Naive thymus-derived CD4-positive, alpha-beta T cell (primary cell): ENCODE results near the gene PIGQ. TPM values are rescaled to one million over a fixed set of nuclear protein-coding genes. Genes with fewer than 3 reads are reported as not detected.

Source experiments
- ATAC-seq: fragments of 150-1000 bp; cut with Tn5 transposase; 2 replicates; pipeline ENCODE4 v1.10.0; 2021; ENCODE audit warnings: mild to moderate bottlenecking, moderate library complexity
- CTCF ChIA-PET: fragments of 350-600 bp; sonication (Branson Sonifier 250); formaldehyde crosslinking; loops from one replicate; lab custom pipeline; 2021; ENCODE audit warnings: antibody characterized with exemption; lab: Charles Lee
- POLR2A ChIA-PET: fragments of 350-600 bp; sonication (Branson Sonifier 250); formaldehyde crosslinking; loops from one replicate; lab custom pipeline; 2021; ENCODE audit warnings: antibody characterized with exemption, inconsistent platforms; lab: Charles Lee
- DNase-seq, 9 donors: peaks; one replicate each; pipeline versions ENCODE4 v3.0.0 to v3.0.0-alpha.2; 2020 to 2022; ENCODE audit warnings: mixed read lengths in 1 of 9
- H3K27ac ChIP-seq: one replicate; pipeline ENCODE4 v1.7.0; 2013; ENCODE audit warnings: mild to moderate bottlenecking, low read depth, low read length, moderate library complexity
- H3K27me3 ChIP-seq, 2 donors: one replicate each; pipeline ENCODE4 v1.7.0; 2013; ENCODE audit warnings: low read length in 2 of 2, mild to moderate bottlenecking in 2 of 2, moderate library complexity in 2 of 2; ENCODE audit not compliant: control insufficient read depth in 2 of 2, insufficient read depth in 2 of 2
- H3K36me3 ChIP-seq, 3 experiments: 1 replicate in 2 of 3; 2 replicates in 1 of 3; pipeline ENCODE4 v1.7.0; 2013; ENCODE audit warnings: low read length in 3 of 3, mild to moderate bottlenecking in 3 of 3, moderate library complexity in 1 of 3; ENCODE audit not compliant: insufficient read depth in 3 of 3, control insufficient read depth in 2 of 3
- H3K4me1 ChIP-seq, 2 donors: one replicate each; pipeline ENCODE4 v1.7.0; 2013; ENCODE audit warnings: low read length in 2 of 2, mild to moderate bottlenecking in 2 of 2, moderate library complexity in 1 of 2; ENCODE audit not compliant: control insufficient read depth in 2 of 2, insufficient read depth in 2 of 2
- H3K4me3 ChIP-seq: 2 replicates; pipeline ENCODE4 v1.7.0; 2013; ENCODE audit warnings: mild to moderate bottlenecking, low read length
- H3K9me3 ChIP-seq, 3 experiments: 1 replicate in 2 of 3; 2 replicates in 1 of 3; pipeline ENCODE4 v1.7.0; 2013; ENCODE audit warnings: low read length in 3 of 3; ENCODE audit not compliant: control insufficient read depth in 2 of 3
- H3K27ac Mint-ChIP-seq, 9 donors: one replicate each; pipeline ENCODE4 v1.8.0; 2020 to 2022; ENCODE audit warnings: mixed read lengths in 9 of 9, mild to moderate bottlenecking in 8 of 9, moderate library complexity in 5 of 9, inconsistent platforms in 2 of 9
- H3K27me3 Mint-ChIP-seq, 5 donors: one replicate each; pipeline ENCODE4 v1.8.0; 2021 to 2022; ENCODE audit warnings: mixed read lengths in 5 of 5, mild to moderate bottlenecking in 1 of 5
- H3K36me3 Mint-ChIP-seq, 5 donors: one replicate each; pipeline ENCODE4 v1.8.0; 2020 to 2022; ENCODE audit warnings: mixed read lengths in 5 of 5, mild to moderate bottlenecking in 3 of 5, inconsistent platforms in 1 of 5
- H3K4me1 Mint-ChIP-seq, 7 donors: one replicate each; pipeline ENCODE4 v1.8.0; 2020 to 2022; ENCODE audit warnings: mixed read lengths in 7 of 7, mild to moderate bottlenecking in 3 of 7, inconsistent platforms in 1 of 7
- H3K4me3 Mint-ChIP-seq, 10 donors: one replicate each; pipeline ENCODE4 v1.8.0; 2020 to 2022; ENCODE audit warnings: mild to moderate bottlenecking in 10 of 10, mixed read lengths in 10 of 10, moderate library complexity in 6 of 10, inconsistent platforms in 2 of 10
- H3K9me3 Mint-ChIP-seq, 11 donors: one replicate each; pipeline ENCODE4 v1.8.0; 2020 to 2022; ENCODE audit warnings: mixed read lengths in 11 of 11, mild to moderate bottlenecking in 4 of 11, inconsistent platforms in 1 of 11, moderate library complexity in 1 of 11
- intact Hi-C, 2 donors: fragments of 100-400 bp; cut with micrococcal nuclease; formaldehyde crosslinking; loops; one replicate each; pipeline ENCODE4 v1.15.1; 2023
- polyA plus RNA-seq, 2 donors: library from polyadenylated mRNA; unstranded; fragments of 300-500 nt; fragmentation: Illumina TruSeq; gene quantifications; one replicate each; pipeline ENCODE4 v1.2.3, GENCODE V29; 2021
- total RNA-seq, 6 experiments: library from RNA in 5 of 6; stranded (reverse) in 5 of 6; gene quantifications; 1 replicate in 5 of 6; 2 replicates in 1 of 6; pipeline ENCODE4 v1.2.3 and lab custom pipeline; 2021 to 2026

Gene PIGQ
- total and polyA plus RNA-seq, 7 experiments from 2014 or later: 12.3 to 63.0 (median 43.4) TPM

- peaks cover 15 to 26% (median 23%) of the 10 kb centered on the region in 7 donors for H3K4me1 Mint-ChIP-seq
- POLR2A ChIA-PET: interaction anchor here (0.6 to 1.9 kb wide), 4 partner anchors 17 to 51 kb away, joined by 3 to 5 read pairs (median 3); partner anchors contain the start of gene RAB40C
- no peaks in the 10 kb centered on the region for H3K36me3 Mint-ChIP-seq
- Histone ChIP-seq H3K27me3 (no peaks in the 10 kb centered on the region), H3K4me3 (no peak overlapping the region), H3K9me3 (no peaks in the 10 kb centered on the region), H3K36me3 (peaks cover 0 to 30% (median 0%) of the 10 kb centered on the region in 3 experiments), H3K27ac (no peak overlapping the region), H3K4me1 (peaks cover 8 to 13% of the 10 kb centered on the region in 2 donors)
- CTCF ChIA-PET: interaction anchor here (0.6 kb wide), 1 partner anchor 53 kb away, joined by 4 read pairs; no protein-coding TSS in a partner anchor
- H3K27me3 Mint-ChIP-seq: no peaks in the 10 kb centered on the region
- DNase-seq (no peak), ATAC-seq (no peak)
- H3K9me3 Mint-ChIP-seq: peaks cover 0 to 4% (median 0%) of the 10 kb centered on the region in 11 donors
- intact Hi-C loops: no loop called here
- H3K27ac Mint-ChIP-seq: no peak overlapping the region
- no peak overlapping the region for H3K4me3 Mint-ChIP-seq
Measured at GRCh38 chr16:572865-573650, 3.3 kb downstream of the PIGQ start.

- H3K27me3 ChIP-seq: no peaks in the 10 kb centered on the region
- CTCF ChIA-PET: no interaction called here
- peaks cover 2 to 3% of the 10 kb centered on the region in 2 donors for H3K4me1 ChIP-seq
- POLR2A ChIA-PET: interaction anchor here (1.2 kb wide), 1 partner anchor 16 kb away, joined by 3 read pairs; the partner anchor contains the start of gene RAB40C
- Mint-ChIP-seq H3K9me3 (peaks cover 0 to 4% (median 0%) of the 10 kb centered on the region in 11 donors), H3K36me3 (no peaks in the 10 kb centered on the region), H3K4me3 (no peak overlapping the region), H3K27me3 (no peaks in the 10 kb centered on the region), H3K4me1 (peaks cover 15 to 26% (median 19%) of the 10 kb centered on the region in 7 donors), H3K27ac (no peak overlapping the region)
- ATAC-seq: no peak
- peaks cover 0 to 30% (median 0%) of the 10 kb centered on the region in 3 experiments for H3K36me3 ChIP-seq
- no peak overlapping the region for H3K27ac ChIP-seq
- intact Hi-C loops: no loop called here
- no peak for DNase-seq
- H3K9me3 ChIP-seq: no peaks in the 10 kb centered on the region
- no peak overlapping the region for H3K4me3 ChIP-seq
Measured at GRCh38 chr16:574021-574760, 4.4 kb downstream of the PIGQ start.

GRCh38 chr16:575354-576196 is 5.8 kb downstream of the PIGQ start:
- H3K27me3 ChIP-seq: no peaks in the 10 kb centered on the region
- H3K4me1 ChIP-seq: no peaks in the 10 kb centered on the region
- intact Hi-C loops: no loop called here
- Mint-ChIP-seq H3K27ac (no peak overlapping the region), H3K9me3 (peaks cover 0 to 4% (median 0%) of the 10 kb centered on the region in 11 donors), H3K4me3 (no peak overlapping the region), H3K27me3 (no peaks in the 10 kb centered on the region), H3K4me1 (peaks cover 11 to 22% (median 15%) of the 10 kb centered on the region in 7 donors), H3K36me3 (no peaks in the 10 kb centered on the region)
- no peaks in the 10 kb centered on the region for H3K9me3 ChIP-seq
- H3K4me3 ChIP-seq: no peak overlapping the region
- CTCF ChIA-PET: no interaction called here
- no peak for ATAC-seq
- POLR2A ChIA-PET: interaction anchor here (0.5 to 1.1 kb wide), 2 partner anchors 12 to 13 kb away, joined by 3 read pairs; no protein-coding TSS in a partner anchor
- H3K27ac ChIP-seq: no peak overlapping the region
- peaks cover 0 to 30% (median 0%) of the 10 kb centered on the region in 3 experiments for H3K36me3 ChIP-seq
- no peak for DNase-seq

GRCh38 chr16:576197-576822 is 6.5 kb downstream of the PIGQ start:
- Mint-ChIP-seq H3K4me3 (no peak overlapping the region), H3K27ac (peak overlapping the region in 1 of 9 donors; percentile 48), H3K9me3 (peaks cover 0 to 2% (median 0%) of the 10 kb centered on the region in 11 donors), H3K27me3 (no peaks in the 10 kb centered on the region), H3K36me3 (no peaks in the 10 kb centered on the region), H3K4me1 (peaks cover 4 to 15% (median 8%) of the 10 kb centered on the region in 7 donors)
- Histone ChIP-seq H3K4me3 (no peak overlapping the region), H3K27ac (no peak overlapping the region), H3K36me3 (peaks cover 0 to 30% (median 0%) of the 10 kb centered on the region in 3 experiments), H3K27me3 (no peaks in the 10 kb centered on the region), H3K9me3 (no peaks in the 10 kb centered on the region), H3K4me1 (no peaks in the 10 kb centered on the region)
- intact Hi-C loops: no loop called here
- POLR2A ChIA-PET: interaction anchor here (1.1 to 1.3 kb wide), 2 partner anchors 9 to 12 kb away, joined by 3 to 4 read pairs; no protein-coding TSS in a partner anchor
- CTCF ChIA-PET: interaction anchor here (1.0 kb wide), 1 partner anchor 24 kb away, joined by 10 read pairs; no protein-coding TSS in a partner anchor
- no peak for ATAC-seq
- DNase-seq: no peak

GRCh38 chr16:576823-577201 is 7.0 kb downstream of the PIGQ start:
- ATAC-seq: no peak
- Histone ChIP-seq H3K4me3 (no peak overlapping the region), H3K4me1 (no peaks in the 10 kb centered on the region), H3K27me3 (no peaks in the 10 kb centered on the region), H3K27ac (no peak overlapping the region), H3K36me3 (peaks cover 0 to 30% (median 0%) of the 10 kb centered on the region in 3 experiments), H3K9me3 (no peaks in the 10 kb centered on the region)
- POLR2A ChIA-PET: interaction anchor here (1.1 to 1.3 kb wide), 2 partner anchors 9 to 12 kb away, joined by 3 to 4 read pairs; no protein-coding TSS in a partner anchor
- Mint-ChIP-seq H3K27ac (peak overlapping the region in 2 of 9 donors; percentile 48 to 67), H3K27me3 (no peaks in the 10 kb centered on the region), H3K4me3 (no peak overlapping the region), H3K9me3 (no peaks in the 10 kb centered on the region), H3K4me1 (peaks cover 0 to 10% (median 3%) of the 10 kb centered on the region in 7 donors), H3K36me3 (no peaks in the 10 kb centered on the region)
- CTCF ChIA-PET: interaction anchor here (1.0 kb wide), 1 partner anchor 24 kb away, joined by 10 read pairs; no protein-coding TSS in a partner anchor
- DNase-seq: no peak
- intact Hi-C loops: no loop called here
